Hepatocyte (in vitro differentiated cells): ENCODE measurements around the gene MYLIP. TPM values are rescaled to one million over a fixed set of nuclear protein-coding genes. Genes with fewer than 3 reads are reported as not detected.

Experiments
- DNase-seq: peaks from one replicate; pipeline ENCODE4 v3.0.0-alpha.2; 2016; ENCODE audit warnings: low spot score
- H2AFZ ChIP-seq: fragments of 200-600 bp; sonication (generic); 2 replicates; pipeline ENCODE4 v1.6.0; 2016; ENCODE audit warnings: antibody characterized with exemption, mild to moderate bottlenecking
- H3K27ac ChIP-seq: fragments of 200-600 bp; sonication (generic); 2 replicates; pipeline ENCODE4 v1.5.1; 2016; ENCODE audit warnings: mild to moderate bottlenecking
- H3K27me3 ChIP-seq: fragments of 200-600 bp; sonication (generic); 2 replicates; pipeline ENCODE4 v1.6.1; 2016
- H3K36me3 ChIP-seq: fragments of 200-600 bp; sonication (generic); replicated peaks from 2 replicates; pipeline ENCODE4 v1.5.1; 2016; ENCODE audit warnings: low read depth; ENCODE audit not compliant: insufficient read depth
- H3K4me1 ChIP-seq: fragments of 200-600 bp; sonication (generic); 2 replicates; pipeline ENCODE4 v1.5.1; 2016; ENCODE audit warnings: mild to moderate bottlenecking, moderate library complexity; ENCODE audit not compliant: insufficient read depth
- H3K4me2 ChIP-seq: fragments of 200-600 bp; sonication (generic); 2 replicates; pipeline ENCODE4 v1.6.0; 2016
- H3K4me3 ChIP-seq: fragments of 200-600 bp; sonication (generic); 2 replicates; pipeline ENCODE4 v1.5.1; 2016; ENCODE audit warnings: mild to moderate bottlenecking
- H3K79me2 ChIP-seq: fragments of 200-600 bp; sonication (generic); 2 replicates; pipeline ENCODE4 v1.6.0; 2017; ENCODE audit warnings: mild to moderate bottlenecking
- H3K9me2 ChIP-seq: fragments of 200-600 bp; sonication (generic); replicated peaks from 2 replicates; pipeline ENCODE4 v1.6.0; 2017; ENCODE audit warnings: mild to moderate bottlenecking; ENCODE audit not compliant: insufficient read depth
- H3K9me3 ChIP-seq: fragments of 200-600 bp; sonication (generic); 2 replicates; pipeline ENCODE4 v1.5.1; 2016; ENCODE audit warnings: low read depth, mild to moderate bottlenecking
- H4K20me1 ChIP-seq: fragments of 200-600 bp; sonication (generic); 2 replicates; pipeline ENCODE4 v1.6.0; 2016; ENCODE audit warnings: mild to moderate bottlenecking; ENCODE audit not compliant: insufficient read depth, poor library complexity, severe bottlenecking
- CTCF ChIP-seq: fragments of 200-600 bp; sonication (generic); IDR thresholded peaks from 2 replicates; pipeline ENCODE4 v1.5.1; 2016; ENCODE audit warnings: antibody characterized with exemption, mild to moderate bottlenecking; ENCODE audit not compliant: poor library complexity
- EZH2 ChIP-seq: fragments of 200-600 bp; sonication (generic); IDR thresholded peaks from 2 replicates; pipeline ENCODE4 v1.6.1; 2016; ENCODE audit warnings: antibody characterized with exemption, mild to moderate bottlenecking, borderline replicate concordance
- EZH2phosphoT487 ChIP-seq: fragments of 200-600 bp; sonication (generic); IDR thresholded peaks from one replicate; pipeline ENCODE4 v1.6.1; 2018; ENCODE audit warnings: antibody characterized with exemption, mild to moderate bottlenecking, low read depth, moderate library complexity; ENCODE audit not compliant: unreplicated experiment, severe bottlenecking
- WGBS: methylation state at CpG from one replicate; pipeline ENCODE4 v1.1.6; 2016; ENCODE audit warnings: low lambda C conversion rate; ENCODE audit errors: missing lambda C conversion rate; 5-methylcytosine and 5-hydroxymethylcytosine counted together
- polyA plus RNA-seq: library from polyadenylated mRNA; unstranded; fragments of >200 nt; fragmentation: Nextera tagmentation; extraction: Ambion mirVana; gene quantifications from 2 replicates; pipeline ENCODE4 v1.2.1, GENCODE V29; 2016
- total RNA-seq: library from RNA; depleted of rRNA; stranded (reverse); fragments of >200 nt; gene quantifications from 2 replicates; pipeline ENCODE4 v1.2.3, GENCODE V29; 2014

Gene MYLIP
- total and polyA plus RNA-seq, 2 experiments from 2014 or later: 76.0 to 85.7 TPM

DNA sequence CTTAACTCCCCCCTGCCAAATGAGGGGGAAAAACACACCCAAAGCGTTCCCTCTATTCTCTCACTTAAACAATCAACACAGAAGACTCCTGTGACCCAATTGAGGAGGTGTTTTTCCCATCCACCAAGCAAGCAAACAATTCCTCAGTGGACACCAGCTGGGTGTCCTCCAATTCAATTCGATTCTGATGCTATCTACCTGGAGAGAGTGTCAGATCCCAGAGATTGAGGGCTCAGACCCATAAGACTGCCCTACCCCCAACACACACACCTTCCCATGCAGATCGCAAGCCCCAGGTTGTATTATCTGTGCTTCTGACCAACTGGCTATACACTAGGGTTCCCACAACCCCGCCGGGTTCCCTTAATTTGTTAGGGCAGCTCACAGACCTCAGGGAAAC lies 36.8 kb downstream of the MYLIP start:
- Histone ChIP-seq H3K9me2 (no peaks in the 10 kb centered on the region), H3K4me2 (no peak overlapping the region), H2AFZ (no peak overlapping the region), H4K20me1 (no peaks in the 10 kb centered on the region), H3K4me3 (no peak overlapping the region), H3K4me1 (peaks cover 25% of the 10 kb centered on the region), H3K36me3 (no peaks in the 10 kb centered on the region), H3K27ac (no peak overlapping the region), H3K79me2 (no peaks in the 10 kb centered on the region), H3K9me3 (no peaks in the 10 kb centered on the region), H3K27me3 (no peaks in the 10 kb centered on the region)
- TF ChIP-seq CTCF (no peak), EZH2phosphoT487 (no peak)
- WGBS: 79% methylated on average over 5 of the region's 5 CpGs
- DNase-seq: no peak

DNA sequence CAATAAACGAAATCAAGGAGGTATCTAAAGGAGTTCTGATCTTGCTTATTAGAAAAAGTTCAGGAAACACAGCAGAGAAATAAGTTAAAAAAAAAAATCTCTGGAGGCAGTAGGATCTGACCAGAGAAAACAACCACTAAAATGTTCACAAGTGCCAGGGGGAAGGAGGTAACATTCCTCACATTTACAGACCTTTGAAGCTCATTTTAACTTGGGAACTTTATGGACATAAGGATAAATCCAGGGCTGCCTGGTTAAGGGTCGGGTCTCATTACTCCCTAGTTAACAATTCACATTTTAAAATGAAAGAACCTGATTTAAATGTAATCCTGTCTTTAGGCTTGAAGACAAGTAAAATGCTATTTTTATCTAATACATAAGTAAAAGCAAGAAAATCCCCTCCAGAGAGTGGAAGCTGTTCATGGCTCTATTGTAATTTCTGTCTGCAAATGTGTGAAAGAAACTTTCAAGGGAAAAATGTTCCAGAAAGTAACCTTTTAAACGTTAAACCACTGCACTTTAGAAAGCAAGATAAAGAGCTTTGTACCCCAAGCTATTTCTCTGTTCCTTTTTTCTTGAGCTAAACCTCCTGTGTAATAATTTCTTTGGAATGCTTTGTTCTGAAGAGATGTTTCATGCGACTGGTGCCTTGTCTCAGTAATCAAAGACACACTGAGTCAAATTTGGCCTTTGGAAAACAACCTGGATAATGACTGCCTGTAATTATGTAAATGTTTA lies 38.2 kb downstream of the MYLIP start:
- Histone ChIP-seq H3K4me2 (peak overlapping the region; percentile 30), H3K4me1 (peaks cover 25% of the 10 kb centered on the region), H4K20me1 (no peaks in the 10 kb centered on the region), H3K4me3 (no peak overlapping the region), H3K9me2 (no peaks in the 10 kb centered on the region), H3K27me3 (no peaks in the 10 kb centered on the region), H3K27ac (peak overlapping the region; percentile 43), H3K79me2 (no peaks in the 10 kb centered on the region), H3K9me3 (no peaks in the 10 kb centered on the region), H3K36me3 (no peaks in the 10 kb centered on the region), H2AFZ (no peak overlapping the region)
- 16% methylated on average over 4 of the region's 4 CpGs for WGBS
- no peak for DNase-seq
- TF ChIP-seq EZH2phosphoT487 (no peak), EZH2 (no peak), CTCF (no peak)

- H2AFZ ChIP-seq: no peak overlapping the region
- no peaks in the 10 kb centered on the region for H3K9me2 ChIP-seq
- H3K79me2 ChIP-seq: no peaks in the 10 kb centered on the region
- no peak overlapping the region for H3K4me3 ChIP-seq
- WGBS: 12% methylated on average over 5 of the region's 5 CpGs
- peaks cover 25% of the 10 kb centered on the region for H3K4me1 ChIP-seq
- TF ChIP-seq CTCF (no peak), EZH2 (no peak), EZH2phosphoT487 (no peak)
- peak overlapping the region; percentile 43 for H3K27ac ChIP-seq
- H3K9me3 ChIP-seq: no peaks in the 10 kb centered on the region
- no peaks in the 10 kb centered on the region for H3K27me3 ChIP-seq
- H4K20me1 ChIP-seq: no peaks in the 10 kb centered on the region
- H3K36me3 ChIP-seq: no peaks in the 10 kb centered on the region
- peak overlapping the region; percentile 30 for H3K4me2 ChIP-seq
- DNase-seq: no peak
These were observed 39.2 kb downstream of the MYLIP start for GRCh38 chr6:16168121-16168520.

GRCh38 chr6:16168858-16169257 lies 40.0 kb downstream of the MYLIP start:
- Histone ChIP-seq H3K27ac (no peak overlapping the region), H2AFZ (no peak overlapping the region), H3K4me1 (peaks cover 25% of the 10 kb centered on the region), H3K79me2 (no peaks in the 10 kb centered on the region), H3K4me3 (no peak overlapping the region), H3K9me3 (no peaks in the 10 kb centered on the region), H3K4me2 (no peak overlapping the region), H4K20me1 (no peaks in the 10 kb centered on the region), H3K9me2 (no peaks in the 10 kb centered on the region), H3K36me3 (no peaks in the 10 kb centered on the region), H3K27me3 (no peaks in the 10 kb centered on the region)
- TF ChIP-seq EZH2 (no peak), CTCF (peak; percentile 53)
- WGBS: 56% methylated on average over 3 of the region's 3 CpGs
- peak; percentile 40 for DNase-seq
